Measurements from ENCODE around the gene APOA4.

DNA sequence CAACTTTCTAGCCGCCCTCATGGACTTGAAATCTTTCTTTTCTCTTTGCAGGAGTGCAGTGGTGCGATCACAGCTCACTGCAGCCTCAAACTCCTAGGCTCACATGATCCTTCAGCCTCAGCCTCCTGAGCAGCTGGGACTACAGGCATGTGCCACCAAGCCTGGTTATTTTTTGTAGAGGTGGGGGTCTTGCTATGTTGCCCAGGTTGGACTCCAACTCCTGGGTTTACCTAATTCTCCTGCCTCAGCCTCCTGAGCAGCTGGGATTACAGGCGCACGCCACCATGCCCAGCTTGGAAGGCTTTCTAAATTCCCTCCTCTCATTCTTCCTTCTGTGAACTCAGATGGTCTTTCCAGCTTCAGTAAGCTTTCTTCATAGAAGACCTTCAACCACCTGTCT, 19.0 kb upstream of the APOA4 start:
- TF ChIP-seq, protein P1, sequence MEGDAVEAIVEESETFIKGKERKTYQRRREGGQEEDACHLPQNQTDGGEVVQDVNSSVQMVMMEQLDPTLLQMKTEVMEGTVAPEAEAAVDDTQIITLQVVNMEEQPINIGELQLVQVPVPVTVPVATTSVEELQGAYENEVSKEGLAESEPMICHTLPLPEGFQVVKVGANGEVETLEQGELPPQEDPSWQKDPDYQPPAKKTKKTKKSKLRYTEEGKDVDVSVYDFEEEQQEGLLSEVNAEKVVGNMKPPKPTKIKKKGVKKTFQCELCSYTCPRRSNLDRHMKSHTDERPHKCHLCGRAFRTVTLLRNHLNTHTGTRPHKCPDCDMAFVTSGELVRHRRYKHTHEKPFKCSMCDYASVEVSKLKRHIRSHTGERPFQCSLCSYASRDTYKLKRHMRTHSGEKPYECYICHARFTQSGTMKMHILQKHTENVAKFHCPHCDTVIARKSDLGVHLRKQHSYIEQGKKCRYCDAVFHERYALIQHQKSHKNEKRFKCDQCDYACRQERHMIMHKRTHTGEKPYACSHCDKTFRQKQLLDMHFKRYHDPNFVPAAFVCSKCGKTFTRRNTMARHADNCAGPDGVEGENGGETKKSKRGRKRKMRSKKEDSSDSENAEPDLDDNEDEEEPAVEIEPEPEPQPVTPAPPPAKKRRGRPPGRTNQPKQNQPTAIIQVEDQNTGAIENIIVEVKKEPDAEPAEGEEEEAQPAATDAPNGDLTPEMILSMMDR (IDR thresholded peaks at IDR 0.05): no peak
- TF ChIP-seq POLR2AphosphoS5 (IDR thresholded peaks at IDR 0.05): no peak
- TF ChIP-seq POLR2A (IDR thresholded peaks at IDR 0.05): no peak
- TF ChIP-seq EP300 (IDR thresholded peaks at IDR 0.05): no peak
